HepG2 (cell line): Measurements from ENCODE around the gene MAP1LC3B. TPM values are rescaled to one million over a fixed set of nuclear protein-coding genes. Genes with fewer than 3 reads are reported as not detected.

Source experiments
- GPN1 ChIP-seq: sonication (generic); formaldehyde crosslinking; IDR thresholded peaks from 2 replicates; pipeline ENCODE4 v1.5.1; 2020; ENCODE audit warnings: missing genetic modification reagents, borderline replicate concordance
- GTF3A ChIP-seq: sonication (generic); formaldehyde crosslinking; conservative IDR thresholded peaks from 2 replicates; pipeline ENCODE4 v1.4.0; 2020; ENCODE audit warnings: mild to moderate bottlenecking, missing genetic modification reagents
- HNRNPLL ChIP-seq: fragments of 200-400 bp; formaldehyde crosslinking; IDR thresholded peaks from 2 replicates; pipeline ENCODE4 v1.6.1; 2017; ENCODE audit warnings: mild to moderate bottlenecking, low read depth, low read length; ENCODE audit not compliant: poor library complexity, severe bottlenecking
- KLF16 ChIP-seq, 2 experiments: sonication (generic) in 1 of 2; formaldehyde crosslinking in 1 of 2; IDR thresholded peaks; 2 replicates each; pipeline versions ENCODE4 v1.6.1 to v1.8.0; 2016 to 2023; ENCODE audit warnings: missing genetic modification reagents in 2 of 2, missing compliant biosample characterization in 1 of 2
- MED1 ChIP-seq: sonication (generic); formaldehyde crosslinking; IDR thresholded peaks from 2 replicates; pipeline ENCODE4 v1.4.0; 2020; ENCODE audit warnings: missing genetic modification reagents
- NFAT5 ChIP-seq: sonication (generic); formaldehyde crosslinking; IDR thresholded peaks from 2 replicates; pipeline ENCODE4 v1.4.0; 2020; ENCODE audit warnings: missing genetic modification reagents
- NFIC ChIP-seq: IDR thresholded peaks from 2 replicates; pipeline ENCODE4 v1.6.1; 2012; ENCODE audit warnings: mild to moderate bottlenecking, low read length, inconsistent platforms
- NFKB2 ChIP-seq: sonication (generic); formaldehyde crosslinking; IDR thresholded peaks from 2 replicates; pipeline ENCODE4 v1.4.0; 2020; ENCODE audit warnings: missing genetic modification reagents, borderline replicate concordance
- NFYB ChIP-seq: sonication (generic); formaldehyde crosslinking; IDR thresholded peaks from 2 replicates; pipeline ENCODE4 v1.4.0; 2020; ENCODE audit warnings: missing genetic modification reagents
- SIX1 ChIP-seq: sonication (generic); formaldehyde crosslinking; IDR thresholded peaks from 2 replicates; pipeline ENCODE4 v1.4.0; 2020; ENCODE audit warnings: missing genetic modification reagents, borderline replicate concordance
- TBP ChIP-seq: sonication (generic); formaldehyde crosslinking; IDR thresholded peaks from 2 replicates; pipeline ENCODE4 v1.5.0; 2020; ENCODE audit warnings: missing genetic modification reagents
- TBX2 ChIP-seq: sonication (generic); formaldehyde crosslinking; IDR thresholded peaks from 2 replicates; pipeline ENCODE4 v1.5.0; 2020; ENCODE audit warnings: missing genetic modification reagents, mild to moderate bottlenecking, borderline replicate concordance
- ZNF121 ChIP-seq: sonication (generic); formaldehyde crosslinking; IDR thresholded peaks from 2 replicates; pipeline ENCODE4 v1.5.0; 2020; ENCODE audit warnings: mild to moderate bottlenecking, missing genetic modification reagents
- ZNF256 ChIP-seq: sonication (generic); formaldehyde crosslinking; conservative IDR thresholded peaks from 2 replicates; pipeline ENCODE4 v1.4.0; 2020; ENCODE audit warnings: missing genetic modification reagents
- ZNF776 ChIP-seq: sonication (generic); formaldehyde crosslinking; IDR thresholded peaks from 2 replicates; pipeline ENCODE4 v1.4.0; 2020; ENCODE audit warnings: mild to moderate bottlenecking, missing genetic modification reagents
- polyA plus RNA-seq, 8 experiments: library from polyadenylated mRNA; depleted of rRNA in 3 of 8; stranded (reverse) in 7 of 8; unstranded in 1 of 8; fragments of >200 nt; fragmentation: Illumina TruSeq in 4 of 8; extraction: Trizol in 4 of 8; gene quantifications; 2 replicates each; pipeline versions ENCODE4 v1.2.1 to v1.2.3, GENCODE V29; 2011 to 2016; ENCODE audit warnings: low read depth in 4 of 8, missing spikeins in 1 of 8, mixed read lengths in 1 of 8; ENCODE audit not compliant: insufficient read depth in 1 of 8
- total RNA-seq, 5 experiments: library from RNA; depleted of rRNA; stranded (reverse); fragments of >200 nt; fragmentation: Illumina TruSeq; extraction: Trizol; gene quantifications; 2 replicates each; pipeline ENCODE4 v1.2.3, GENCODE V29; 2016; ENCODE audit warnings: low read depth in 1 of 5
- TF ChIP-seq, protein P1 (sequence below): IDR thresholded peaks from 2 replicates; pipeline ENCODE4 v1.4.0; 2020; ENCODE audit warnings: mild to moderate bottlenecking, missing genetic modification reagents
- TF ChIP-seq, protein P2 (sequence below), 2 experiments: sonication (generic) in 1 of 2; formaldehyde crosslinking in 1 of 2; IDR thresholded peaks; 2 replicates each; pipeline versions ENCODE4 v1.4.0 to v1.6.1; 2018 to 2020; ENCODE audit warnings: missing genetic modification reagents in 2 of 2, borderline replicate concordance in 1 of 2, low read depth in 1 of 2, mild to moderate bottlenecking in 1 of 2, missing biosample characterization in 1 of 2

The MAP1LC3B gene
- total and polyA plus RNA-seq, 2 of the 13 experiments (the other 11 are each of a cell fraction or from before 2014, with no cell fraction given), result 15.7 to 37.4 TPM

DNA sequence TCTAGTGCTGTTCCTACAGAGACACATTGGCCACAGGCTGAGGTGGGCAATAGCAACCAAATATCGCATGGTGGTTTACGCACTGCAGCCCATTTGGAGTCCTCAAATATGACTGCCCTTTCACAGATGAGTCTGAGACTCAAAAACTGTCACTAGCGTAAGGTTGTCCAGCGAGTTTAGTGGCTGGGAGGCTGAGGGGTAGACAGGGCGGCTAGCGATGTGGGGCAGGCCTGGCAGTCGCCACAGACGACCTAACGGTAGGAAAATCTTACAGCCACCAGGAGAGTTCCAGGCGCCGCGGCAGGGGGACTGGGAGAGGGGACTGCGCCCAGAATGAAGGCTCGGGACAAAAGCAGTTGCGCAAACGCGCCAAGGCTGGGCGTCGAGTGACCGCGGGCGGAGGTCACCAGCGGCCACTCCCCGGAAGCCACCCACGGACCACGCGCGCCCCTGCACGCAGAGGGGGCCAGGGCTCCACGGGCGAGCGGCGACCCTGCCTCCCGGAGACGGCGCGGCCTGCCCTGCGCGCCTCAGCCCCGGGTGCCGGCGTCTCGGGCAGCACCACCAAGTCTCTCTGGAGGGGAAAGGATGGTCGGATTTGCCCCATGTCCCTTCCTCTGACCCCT is 699 bp upstream of the MAP1LC3B start (continued):
- TF ChIP-seq, protein P1, sequence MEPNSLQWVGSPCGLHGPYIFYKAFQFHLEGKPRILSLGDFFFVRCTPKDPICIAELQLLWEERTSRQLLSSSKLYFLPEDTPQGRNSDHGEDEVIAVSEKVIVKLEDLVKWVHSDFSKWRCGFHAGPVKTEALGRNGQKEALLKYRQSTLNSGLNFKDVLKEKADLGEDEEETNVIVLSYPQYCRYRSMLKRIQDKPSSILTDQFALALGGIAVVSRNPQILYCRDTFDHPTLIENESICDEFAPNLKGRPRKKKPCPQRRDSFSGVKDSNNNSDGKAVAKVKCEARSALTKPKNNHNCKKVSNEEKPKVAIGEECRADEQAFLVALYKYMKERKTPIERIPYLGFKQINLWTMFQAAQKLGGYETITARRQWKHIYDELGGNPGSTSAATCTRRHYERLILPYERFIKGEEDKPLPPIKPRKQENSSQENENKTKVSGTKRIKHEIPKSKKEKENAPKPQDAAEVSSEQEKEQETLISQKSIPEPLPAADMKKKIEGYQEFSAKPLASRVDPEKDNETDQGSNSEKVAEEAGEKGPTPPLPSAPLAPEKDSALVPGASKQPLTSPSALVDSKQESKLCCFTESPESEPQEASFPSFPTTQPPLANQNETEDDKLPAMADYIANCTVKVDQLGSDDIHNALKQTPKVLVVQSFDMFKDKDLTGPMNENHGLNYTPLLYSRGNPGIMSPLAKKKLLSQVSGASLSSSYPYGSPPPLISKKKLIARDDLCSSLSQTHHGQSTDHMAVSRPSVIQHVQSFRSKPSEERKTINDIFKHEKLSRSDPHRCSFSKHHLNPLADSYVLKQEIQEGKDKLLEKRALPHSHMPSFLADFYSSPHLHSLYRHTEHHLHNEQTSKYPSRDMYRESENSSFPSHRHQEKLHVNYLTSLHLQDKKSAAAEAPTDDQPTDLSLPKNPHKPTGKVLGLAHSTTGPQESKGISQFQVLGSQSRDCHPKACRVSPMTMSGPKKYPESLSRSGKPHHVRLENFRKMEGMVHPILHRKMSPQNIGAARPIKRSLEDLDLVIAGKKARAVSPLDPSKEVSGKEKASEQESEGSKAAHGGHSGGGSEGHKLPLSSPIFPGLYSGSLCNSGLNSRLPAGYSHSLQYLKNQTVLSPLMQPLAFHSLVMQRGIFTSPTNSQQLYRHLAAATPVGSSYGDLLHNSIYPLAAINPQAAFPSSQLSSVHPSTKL (CRISPR knock-in tag), result peak; percentile 14; the same call in 1 of the 2 replicates
- TF ChIP-seq GPN1 (no peak; the same call in 1 of the 2 replicates), KLF16 (CRISPR knock-in tag; IDR thresholded peaks at IDR 0.05) (no peak), NFAT5 (CRISPR knock-in tag) (no peak), HNRNPLL (peak; percentile 89), ZNF256 (CRISPR knock-in tag) (no peak), MED1 (peak; percentile 9; the same call in 1 of the 2 replicates), NFKB2 (CRISPR knock-in tag) (no peak), NFYB (CRISPR knock-in tag) (no peak), GTF3A (no peak; the same call in 1 of the 2 replicates), TBX2 (CRISPR knock-in tag) (no peak), NFIC (no peak), ZNF121 (CRISPR knock-in tag) (peak; percentile 54; the same call in 1 of the 2 replicates), ZNF776 (no peak), SIX1 (CRISPR knock-in tag) (no peak), TBP (CRISPR knock-in tag) (no peak)
- TF ChIP-seq, protein P2, sequence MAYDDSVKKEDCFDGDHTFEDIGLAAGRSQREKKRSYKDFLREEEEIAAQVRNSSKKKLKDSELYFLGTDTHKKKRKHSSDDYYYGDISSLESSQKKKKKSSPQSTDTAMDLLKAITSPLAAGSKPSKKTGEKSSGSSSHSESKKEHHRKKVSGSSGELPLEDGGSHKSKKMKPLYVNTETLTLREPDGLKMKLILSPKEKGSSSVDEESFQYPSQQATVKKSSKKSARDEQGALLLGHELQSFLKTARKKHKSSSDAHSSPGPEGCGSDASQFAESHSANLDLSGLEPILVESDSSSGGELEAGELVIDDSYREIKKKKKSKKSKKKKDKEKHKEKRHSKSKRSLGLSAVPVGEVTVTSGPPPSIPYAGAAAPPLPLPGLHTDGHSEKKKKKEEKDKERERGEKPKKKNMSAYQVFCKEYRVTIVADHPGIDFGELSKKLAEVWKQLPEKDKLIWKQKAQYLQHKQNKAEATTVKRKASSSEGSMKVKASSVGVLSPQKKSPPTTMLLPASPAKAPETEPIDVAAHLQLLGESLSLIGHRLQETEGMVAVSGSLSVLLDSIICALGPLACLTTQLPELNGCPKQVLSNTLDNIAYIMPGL (CRISPR knock-in tag; IDR thresholded peaks at IDR 0.05; ENCODE audit: borderline replicate concordance in 1 of 2, low read depth in 1 of 2), result no peak; a peak in 2 of 4 replicates
